HEK293 (cell line): Measurements from ENCODE around the gene SLC2A4RG.

Source experiments
- CTCF ChIP-seq: fragments of 450-650 bp; formaldehyde crosslinking; IDR thresholded peaks from 2 replicates; pipeline ENCODE4 v1.5.1; 2016; ENCODE audit warnings: missing biosample characterization, missing genetic modification characterization
- ELK4 ChIP-seq: IDR thresholded peaks from 2 replicates; pipeline ENCODE4 v1.6.1; 2011; ENCODE audit warnings: mild to moderate bottlenecking, low read depth, low read length, borderline replicate concordance
- KLF10 ChIP-seq: fragments of 450-650 bp; IDR thresholded peaks from 2 replicates; pipeline ENCODE4 v1.5.1; 2018; ENCODE audit warnings: missing biosample characterization, mild to moderate bottlenecking, missing genetic modification characterization
- MYNN ChIP-seq: fragments of 450-650 bp; formaldehyde crosslinking; IDR thresholded peaks from 2 replicates; pipeline ENCODE4 v1.5.1; 2016; ENCODE audit warnings: missing biosample characterization, missing genetic modification characterization, borderline replicate concordance
- ZNF174 ChIP-seq: fragments of 450-650 bp; formaldehyde crosslinking; IDR thresholded peaks from 2 replicates; pipeline ENCODE4 v1.5.0; 2017; ENCODE audit warnings: missing biosample characterization, mild to moderate bottlenecking, missing genetic modification characterization
- ZNF426 ChIP-seq: fragments of 450-650 bp; formaldehyde crosslinking; IDR thresholded peaks from 2 replicates; pipeline ENCODE4 v1.5.1; 2017; ENCODE audit warnings: missing biosample characterization, missing genetic modification characterization, mild to moderate bottlenecking, inconsistent platforms, moderate library complexity
- ZNF600 ChIP-seq: fragments of 450-650 bp; formaldehyde crosslinking; IDR thresholded peaks from 2 replicates; pipeline ENCODE4 v1.5.1; 2016; ENCODE audit warnings: missing biosample characterization, missing genetic modification characterization
- ZNF639 ChIP-seq: fragments of 450-650 bp; formaldehyde crosslinking; IDR thresholded peaks from 2 replicates; pipeline ENCODE4 v1.5.1; 2016; ENCODE audit warnings: missing biosample characterization, missing genetic modification characterization

GRCh38 chr20:63742381-63743024 is 2.9 kb downstream of the SLC2A4RG start:
- TF ChIP-seq ZNF600: no peak
- TF ChIP-seq CTCF (tag by site-specific recombination): no peak
- TF ChIP-seq ZNF174 (tag by site-specific recombination): no peak
- no peak for TF ChIP-seq KLF10 (tag by site-specific recombination)
- TF ChIP-seq MYNN (tag by site-specific recombination): no peak
- no peak for TF ChIP-seq ZNF426
- no peak for TF ChIP-seq ELK4
- TF ChIP-seq ZNF639 (tag by site-specific recombination): no peak
